Subcutaneous abdominal adipose tissue (tissue), 5 donors: ENCODE results near the gene AP5B1.
A peak's percentile ranks its signal among the peaks of the same experiment; 100 is the strongest.

ENCODE experiments used
- H3K27ac ChIP-seq: one replicate; pipeline ENCODE4 v1.7.0; 2013; ENCODE audit warnings: low read depth, mild to moderate bottlenecking, inconsistent platforms, low read length, moderate library complexity
- H3K27me3 ChIP-seq, 5 donors: one replicate each; pipeline ENCODE4 v1.7.0; 2013; ENCODE audit warnings: low read length in 5 of 5, inconsistent platforms in 1 of 5; ENCODE audit not compliant: control insufficient read depth in 5 of 5, insufficient read depth in 4 of 5
- H3K36me3 ChIP-seq, 5 donors: one replicate each; pipeline ENCODE4 v1.7.0; 2013; ENCODE audit warnings: low read length in 5 of 5; ENCODE audit not compliant: control insufficient read depth in 5 of 5, insufficient read depth in 5 of 5
- H3K4me1 ChIP-seq, 5 donors: one replicate each; pipeline ENCODE4 v1.7.0; 2013; ENCODE audit warnings: low read length in 5 of 5, mild to moderate bottlenecking in 3 of 5, moderate library complexity in 1 of 5; ENCODE audit not compliant: control insufficient read depth in 5 of 5, insufficient read depth in 5 of 5
- H3K4me3 ChIP-seq, 5 donors: one replicate each; pipeline ENCODE4 v1.7.0; 2013; ENCODE audit warnings: low read length in 5 of 5, low read depth in 1 of 5
- H3K9ac ChIP-seq, 5 donors: one replicate each; pipeline ENCODE4 v1.7.0; 2013; ENCODE audit warnings: low read length in 5 of 5, mild to moderate bottlenecking in 4 of 5, moderate library complexity in 3 of 5
- H3K9me3 ChIP-seq, 5 donors: one replicate each; pipeline ENCODE4 v1.7.0; 2013; ENCODE audit warnings: low read length in 5 of 5; ENCODE audit not compliant: control insufficient read depth in 5 of 5
- donor health status: healthy.
- donor health status: healthy.
- donor health status: healthy.
- donor health status: healthy.
- donor health status: healthy.

Gene AP5B1

GRCh38 chr11:65791719-65792213, 11.0 kb upstream of the AP5B1 start:
- no peaks in the 10 kb centered on the region for H3K36me3 ChIP-seq
- peaks cover 0 to 26% (median 16%) of the 10 kb centered on the region in 5 donors for H3K4me1 ChIP-seq
- H3K9me3 ChIP-seq = no peaks in the 10 kb centered on the region
- no peak overlapping the region for H3K9ac ChIP-seq
- peaks cover 6 to 30% (median 20%) of the 10 kb centered on the region in 5 donors for H3K27me3 ChIP-seq
- H3K27ac ChIP-seq = no peak overlapping the region
- H3K4me3 ChIP-seq = no peak overlapping the region

- Histone ChIP-seq H3K27ac (no peak overlapping the region), H3K4me3 (no peak overlapping the region)
These were observed 10.3 kb upstream of the AP5B1 start for GRCh38 chr11:65790902-65791650.

DNA sequence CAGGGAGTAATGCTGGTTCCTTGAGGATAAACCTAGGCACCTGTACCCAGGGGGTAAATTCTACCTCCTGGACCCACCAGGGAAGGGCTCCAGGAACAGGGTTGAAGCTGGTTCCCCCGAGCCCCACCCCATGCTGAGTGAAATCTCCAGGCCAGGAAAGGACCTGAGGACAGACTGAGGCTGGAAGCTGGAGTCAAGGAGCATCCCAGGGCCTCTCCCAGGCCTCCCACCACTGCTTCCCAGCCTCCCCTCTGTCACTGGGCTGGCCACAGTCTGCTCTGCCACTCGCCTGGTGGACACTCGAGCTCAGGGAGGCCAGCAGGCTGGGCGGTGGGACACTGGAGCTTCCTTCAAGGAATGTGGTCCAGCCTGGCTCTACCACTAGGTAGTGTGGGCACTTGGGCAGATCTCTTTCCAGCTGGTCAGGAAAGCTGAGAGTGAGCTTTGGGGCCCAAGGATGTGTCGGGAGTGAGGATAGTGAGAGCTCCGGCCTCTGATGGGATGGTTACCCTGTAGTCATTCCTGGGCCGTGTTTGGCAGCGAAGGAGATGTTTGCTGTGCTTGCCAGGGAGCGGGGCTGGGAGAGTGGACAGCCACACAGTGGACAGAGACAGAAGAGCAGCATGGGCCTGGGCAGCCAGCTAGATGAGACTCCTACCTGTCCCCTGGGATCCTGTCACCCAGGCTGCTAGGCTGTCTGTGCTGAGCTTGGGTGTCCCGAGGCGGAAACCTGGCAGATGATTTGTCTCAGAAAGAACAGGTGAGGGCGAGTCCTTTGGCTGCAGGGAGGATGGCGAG, 9.5 kb upstream of the AP5B1 start:
- Histone ChIP-seq H3K9me3 (no peaks in the 10 kb centered on the region), H3K27me3 (peaks cover 16 to 40% (median 31%) of the 10 kb centered on the region in 5 donors), H3K4me1 (peaks cover 0 to 32% (median 23%) of the 10 kb centered on the region in 5 donors), H3K36me3 (no peaks in the 10 kb centered on the region), H3K27ac (no peak overlapping the region), H3K9ac (no peak overlapping the region), H3K4me3 (no peak overlapping the region)

More at GRCh38 chr11:65790902-65791650, 10.3 kb upstream of the AP5B1 start:
- Histone ChIP-seq H3K9ac (no peak overlapping the region), H3K4me1 (peaks cover 0 to 31% (median 21%) of the 10 kb centered on the region in 5 donors), H3K9me3 (no peaks in the 10 kb centered on the region), H3K27me3 (peaks cover 8 to 35% (median 24%) of the 10 kb centered on the region in 5 donors), H3K36me3 (no peaks in the 10 kb centered on the region)

- H3K36me3 ChIP-seq = no peaks in the 10 kb centered on the region
- H3K27ac ChIP-seq = no peak overlapping the region
- H3K4me1 ChIP-seq = peaks cover 0 to 32% (median 23%) of the 10 kb centered on the region in 5 donors
- H3K9ac ChIP-seq = no peak overlapping the region
- no peaks in the 10 kb centered on the region for H3K9me3 ChIP-seq
- H3K27me3 ChIP-seq = peaks cover 17 to 45% (median 30%) of the 10 kb centered on the region in 5 donors
- H3K4me3 ChIP-seq = no peak overlapping the region
These were observed 8.7 kb upstream of the AP5B1 start for GRCh38 chr11:65789230-65790103.

DNA sequence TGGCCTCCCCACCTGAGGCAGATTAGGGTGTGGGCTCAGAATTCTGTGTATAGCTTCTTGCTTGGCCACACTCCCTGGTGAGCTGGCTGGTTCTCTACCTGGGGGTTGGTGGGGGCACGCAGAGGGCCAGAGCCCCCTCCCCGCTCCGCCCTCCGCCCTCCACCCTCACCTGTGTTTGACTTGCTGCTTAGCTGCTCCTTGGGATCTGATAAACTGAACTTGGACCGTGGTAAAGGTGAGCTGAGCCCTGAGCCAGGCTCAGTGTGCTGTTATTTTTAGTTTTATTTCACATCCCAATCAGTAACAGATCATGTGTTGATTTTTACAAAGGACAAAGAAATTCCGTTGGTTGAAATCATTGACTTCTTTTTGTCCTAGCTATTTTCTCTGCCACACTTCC, 8.0 kb upstream of the AP5B1 start:
- no peak overlapping the region for H3K4me3 ChIP-seq
- H3K9me3 ChIP-seq = no peaks in the 10 kb centered on the region
- no peak overlapping the region for H3K27ac ChIP-seq
- H3K4me1 ChIP-seq = peaks cover 0 to 32% (median 23%) of the 10 kb centered on the region in 5 donors
- H3K36me3 ChIP-seq = no peaks in the 10 kb centered on the region
- peaks cover 17 to 46% (median 26%) of the 10 kb centered on the region in 5 donors for H3K27me3 ChIP-seq
- H3K9ac ChIP-seq = no peak overlapping the region

DNA sequence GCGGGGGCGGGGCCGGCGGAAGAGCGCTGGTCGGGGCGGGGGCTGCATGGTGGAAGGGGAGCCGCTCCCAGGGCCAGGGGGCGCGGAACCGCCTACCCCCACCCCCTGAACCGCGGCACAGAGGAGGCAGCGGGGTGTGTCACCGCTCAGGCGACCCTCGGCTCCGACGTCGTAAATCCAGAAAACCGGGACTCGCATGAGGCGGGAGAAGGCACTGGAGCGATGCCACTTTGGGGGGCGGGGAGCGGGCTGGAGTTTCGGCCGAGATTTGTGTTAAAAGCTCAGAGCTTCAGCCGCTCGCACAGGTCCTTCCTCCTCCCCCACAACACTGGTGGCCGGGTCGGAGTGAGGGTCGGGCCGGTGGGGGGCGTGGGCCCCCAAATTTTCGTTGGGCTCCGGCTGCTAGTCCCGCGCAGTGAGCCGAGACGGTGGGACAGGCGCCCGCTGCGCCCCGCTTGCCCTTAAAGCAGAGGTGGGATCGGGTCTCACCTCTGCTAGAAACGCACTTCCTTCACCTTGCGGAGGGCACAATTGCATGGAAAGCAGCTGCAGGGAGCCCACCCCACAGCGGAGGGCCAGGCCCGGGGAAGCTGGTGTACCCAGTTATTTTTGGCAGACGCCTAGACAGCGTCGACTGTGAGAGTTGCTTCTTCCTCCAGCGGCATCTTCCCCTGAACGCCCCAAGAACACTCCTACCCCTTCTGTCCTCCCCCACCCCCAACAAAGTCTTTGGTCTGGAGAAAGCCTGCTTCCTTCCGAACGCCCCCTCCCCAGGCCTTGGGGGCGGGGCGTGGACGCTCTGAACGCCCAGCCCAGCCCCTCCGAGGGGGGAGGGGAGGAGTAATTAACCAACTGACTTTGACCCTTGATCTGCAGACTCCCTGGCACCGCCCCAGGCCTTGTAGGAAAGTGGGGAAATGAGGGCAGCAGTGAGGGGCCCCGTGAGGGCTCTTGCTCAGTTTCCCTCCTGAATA, 7.2 kb upstream of the AP5B1 start:
- Histone ChIP-seq H3K4me1 (peaks cover 0 to 32% (median 23%) of the 10 kb centered on the region in 5 donors), H3K4me3 (no peak overlapping the region), H3K36me3 (no peaks in the 10 kb centered on the region), H3K27me3 (peaks cover 17 to 40% (median 26%) of the 10 kb centered on the region in 5 donors), H3K27ac (no peak overlapping the region), H3K9me3 (no peaks in the 10 kb centered on the region), H3K9ac (no peak overlapping the region)

DNA sequence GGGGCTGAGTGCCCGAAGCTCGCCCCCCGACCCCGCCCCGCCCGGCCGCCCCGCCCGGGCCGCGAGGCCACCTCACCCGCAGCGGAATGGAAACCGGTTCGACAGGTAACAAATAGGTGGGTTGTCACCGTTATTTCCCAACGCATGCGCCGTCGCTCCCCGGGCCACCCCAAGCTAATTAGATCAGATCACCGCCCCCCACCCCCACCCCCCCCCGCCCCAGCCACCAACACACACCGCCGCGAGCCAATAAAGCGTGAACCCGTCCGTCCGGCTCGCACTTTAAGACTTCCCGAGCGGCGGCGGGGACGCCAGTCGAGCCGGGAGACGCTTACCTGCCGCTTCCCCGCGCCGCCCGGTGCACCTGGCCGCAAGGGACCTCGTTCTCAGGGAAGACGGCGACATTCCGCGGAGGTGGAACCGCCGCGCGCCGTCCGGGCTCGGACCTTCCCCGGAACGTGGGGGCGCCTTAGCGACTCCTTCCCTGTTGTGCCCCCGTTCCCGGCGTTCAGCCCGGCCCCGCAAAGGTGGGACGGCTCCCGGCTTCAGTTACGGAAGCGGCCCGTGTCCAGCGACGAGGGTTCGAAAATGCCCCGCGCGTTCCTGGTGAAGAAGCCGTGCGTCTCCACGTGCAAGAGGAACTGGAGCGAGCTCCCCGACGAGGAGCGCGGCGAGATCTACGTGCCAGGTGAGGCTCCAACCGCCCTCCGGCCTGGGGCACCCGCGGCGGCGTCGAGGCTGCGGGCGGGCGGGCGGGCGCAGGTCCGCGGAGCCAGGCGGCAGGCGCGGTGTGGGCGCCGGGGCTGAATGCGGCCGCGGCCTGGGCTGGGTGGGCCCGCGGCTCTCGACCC, 6.2 kb upstream of the AP5B1 start, which contains the start of gene OVOL1:
TSS of gene OVOL1 (plus strand) at position 278 of the 851 bp plus-strand sequence. CDS start at position 589, 311 bp downstream.
- Histone ChIP-seq H3K27ac (no peak within 1 kb of the TSS), H3K4me3 (peak within 1 kb of the TSS in 2 of 5 donors; percentile 21 to 31), H3K9ac (no peak within 1 kb of the TSS), H3K9me3 (no peaks in the 10 kb centered on the region), H3K36me3 (no peaks in the 10 kb centered on the region), H3K27me3 (peaks cover 17 to 40% (median 26%) of the 10 kb centered on the region in 5 donors), H3K4me1 (peaks cover 0 to 31% (median 23%) of the 10 kb centered on the region in 5 donors)

GRCh38 chr11:65786008-65786785, 5.4 kb upstream of the AP5B1 start:
- Histone ChIP-seq H3K27me3 (peaks cover 17 to 40% (median 26%) of the 10 kb centered on the region in 5 donors), H3K9me3 (no peaks in the 10 kb centered on the region), H3K4me3 (peak overlapping the region in 2 of 5 donors; percentile 14 to 30), H3K27ac (no peak overlapping the region), H3K36me3 (no peaks in the 10 kb centered on the region), H3K9ac (no peak overlapping the region), H3K4me1 (peaks cover 0 to 29% (median 26%) of the 10 kb centered on the region in 5 donors)
